KOPT-K1 (cell line): ENCODE results near the gene SLC22A7.

Experiments used
- H3K27ac ChIP-seq: fragments of 200-600 bp; sonication (generic); 2 replicates; pipeline ENCODE4 v1.5.1; 2016; ENCODE audit warnings: antibody characterized with exemption, mild to moderate bottlenecking, low read depth, low read length; ENCODE audit not compliant: poor library complexity, severe bottlenecking
- H3K36me3 ChIP-seq: fragments of 200-600 bp; sonication (generic); 2 replicates; pipeline ENCODE4 v1.5.1; 2017; ENCODE audit warnings: antibody characterized with exemption, mild to moderate bottlenecking, low read length, moderate library complexity; ENCODE audit not compliant: insufficient read depth
- H3K9me3 ChIP-seq: fragments of 200-600 bp; sonication (generic); 2 replicates; pipeline ENCODE4 v1.5.1; 2017; ENCODE audit warnings: antibody characterized with exemption, low read length, mild to moderate bottlenecking; ENCODE audit not compliant: insufficient read depth, poor library complexity, severe bottlenecking

The SLC22A7 gene

GRCh38 chr6:43261198-43261597 is 36.9 kb upstream of the SLC22A7 start:
- H3K27ac ChIP-seq: no peak overlapping the region
- H3K9me3 ChIP-seq: no peaks in the 10 kb centered on the region
- no peaks in the 10 kb centered on the region for H3K36me3 ChIP-seq

DNA sequence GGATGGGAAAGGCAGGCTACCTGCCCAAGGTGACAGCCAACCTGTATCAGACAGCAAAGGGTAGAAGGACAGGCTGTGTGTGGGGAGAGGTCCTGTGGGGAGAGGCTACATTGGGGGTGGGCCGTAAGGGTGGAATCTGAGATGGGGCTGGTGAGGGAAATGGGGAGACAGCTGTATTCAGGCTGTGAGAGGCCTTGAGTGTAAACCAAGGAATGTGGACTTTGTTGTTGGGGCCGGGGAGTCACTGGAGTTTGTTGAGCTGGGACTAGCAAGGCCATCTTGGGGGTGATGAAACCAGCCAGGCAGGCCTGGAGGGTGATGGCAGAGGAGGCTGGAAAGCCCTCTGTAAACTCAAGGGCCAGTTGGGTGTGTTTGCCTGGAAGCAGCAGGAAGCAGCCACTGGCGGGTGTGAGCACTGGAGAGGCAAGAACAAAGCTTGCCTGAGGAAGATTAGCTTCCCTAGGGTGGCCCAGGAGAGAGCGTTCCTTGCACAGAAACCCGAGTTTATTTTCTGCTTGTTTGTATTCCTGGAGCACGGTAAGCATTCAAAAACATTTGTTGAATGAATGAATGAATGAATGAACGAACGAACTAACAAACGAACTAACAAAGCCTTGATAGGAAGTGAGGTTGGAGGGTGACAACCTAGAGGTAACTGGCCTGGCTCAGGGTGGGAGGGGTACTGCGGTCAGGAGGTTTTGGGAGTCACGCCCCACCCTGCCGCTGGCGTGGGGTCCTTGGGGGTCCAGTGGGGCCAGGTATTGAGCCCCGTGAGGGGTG is 35.9 kb upstream of the SLC22A7 start:
- H3K9me3 ChIP-seq: no peaks in the 10 kb centered on the region
- H3K27ac ChIP-seq: no peak overlapping the region
- H3K36me3 ChIP-seq: no peaks in the 10 kb centered on the region

DNA sequence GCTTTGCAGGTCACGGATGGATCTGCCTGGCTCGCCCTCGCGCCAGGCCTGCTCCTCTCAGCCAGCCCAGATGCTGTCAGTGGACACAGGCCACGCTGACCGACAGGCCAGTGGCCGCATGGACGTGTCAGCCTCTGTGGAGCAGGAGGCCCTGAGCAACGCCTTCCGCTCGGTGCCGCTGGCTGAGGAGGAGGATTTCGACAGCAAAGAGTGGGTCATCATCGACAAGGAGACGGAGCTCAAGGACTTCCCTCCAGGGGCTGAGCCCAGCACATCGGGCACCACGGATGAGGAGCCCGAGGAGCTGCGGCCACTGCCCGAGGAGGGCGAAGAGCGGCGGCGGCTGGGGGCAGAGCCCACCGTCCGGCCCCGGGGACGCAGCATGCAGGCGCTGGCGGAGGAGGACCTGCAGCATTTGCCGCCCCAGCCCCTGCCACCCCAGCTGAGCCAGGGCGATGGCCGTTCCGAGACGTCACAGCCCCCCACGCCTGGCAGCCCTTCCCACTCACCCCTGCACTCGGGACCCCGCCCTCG is 35.2 kb upstream of the SLC22A7 start:
- no peaks in the 10 kb centered on the region for H3K36me3 ChIP-seq
- H3K27ac ChIP-seq: no peak overlapping the region
- no peaks in the 10 kb centered on the region for H3K9me3 ChIP-seq

DNA sequence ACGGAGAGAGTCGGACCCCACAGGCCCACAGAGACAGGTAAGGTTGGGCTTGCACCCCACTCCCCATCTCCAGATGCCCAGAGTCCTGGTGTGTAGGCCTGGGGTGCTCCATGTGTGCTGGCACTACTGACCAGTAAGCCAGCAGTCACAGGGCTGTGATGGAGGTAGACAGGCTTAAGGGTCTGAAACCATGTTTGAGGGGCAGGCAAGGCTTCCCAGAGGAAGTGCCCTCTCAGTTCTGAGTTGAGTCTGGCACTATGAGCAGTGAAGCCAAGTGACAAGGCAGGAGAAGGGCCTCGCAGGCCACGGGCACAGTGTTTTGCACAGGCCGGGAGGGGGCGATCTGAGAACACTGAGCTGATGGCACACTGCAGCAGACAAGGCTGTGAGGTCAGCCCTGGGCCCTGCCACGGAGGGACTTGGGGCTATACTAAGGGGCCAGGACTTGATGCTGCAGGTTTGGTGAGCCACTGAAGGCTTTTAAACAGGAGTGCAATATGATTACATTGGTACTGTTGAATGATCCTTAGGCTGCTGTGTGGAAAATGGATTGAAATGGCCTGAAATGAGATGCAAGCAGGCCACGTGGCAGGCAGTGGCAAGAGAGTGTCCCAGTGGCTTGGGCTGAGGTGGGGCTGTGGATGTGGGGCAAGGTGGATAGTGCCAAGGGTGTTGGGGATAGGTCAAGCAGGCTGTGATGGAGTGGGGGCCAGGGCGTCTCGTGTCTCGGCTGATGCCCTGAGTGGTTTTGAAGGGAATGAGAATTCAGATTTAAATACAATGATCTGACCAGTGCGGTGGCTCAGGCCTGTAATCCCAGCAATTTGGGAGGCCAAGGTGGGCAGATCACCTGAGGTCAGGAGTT is 34.5 kb upstream of the SLC22A7 start:
- H3K9me3 ChIP-seq: no peaks in the 10 kb centered on the region
- H3K36me3 ChIP-seq: no peaks in the 10 kb centered on the region
- H3K27ac ChIP-seq: no peak overlapping the region

GRCh38 chr6:43264599-43265145 is 33.4 kb upstream of the SLC22A7 start:
- Histone ChIP-seq H3K27ac (no peak overlapping the region), H3K9me3 (no peaks in the 10 kb centered on the region), H3K36me3 (no peaks in the 10 kb centered on the region)

DNA sequence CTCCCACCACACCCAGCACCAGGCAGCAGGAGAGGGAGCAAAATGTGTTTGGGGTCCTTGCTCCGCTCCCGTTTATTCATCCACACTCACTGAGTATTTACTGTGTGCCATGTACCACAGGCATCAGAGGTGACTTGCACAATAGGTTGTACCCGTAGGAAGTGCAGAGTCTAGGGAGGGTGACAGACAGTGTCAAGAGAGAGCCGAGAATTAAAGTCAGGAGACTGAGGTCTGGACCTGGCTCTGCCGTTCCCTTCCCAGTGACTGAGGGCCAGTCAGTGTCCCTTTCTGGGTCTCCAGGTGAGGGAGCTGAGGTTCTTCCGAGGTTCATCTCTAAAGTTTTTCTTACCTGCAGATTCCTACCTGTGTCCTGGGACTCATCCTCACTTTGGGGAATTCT is 32.5 kb upstream of the SLC22A7 start:
- Histone ChIP-seq H3K9me3 (no peaks in the 10 kb centered on the region), H3K27ac (no peak overlapping the region)

GRCh38 chr6:43267619-43268354 is 30.3 kb upstream of the SLC22A7 start:
- H3K9me3 ChIP-seq: no peaks in the 10 kb centered on the region
- no peaks in the 10 kb centered on the region for H3K36me3 ChIP-seq
- no peak overlapping the region for H3K27ac ChIP-seq

More for the DNA sequence above, 32.5 kb upstream of the SLC22A7 start:
- no peaks in the 10 kb centered on the region for H3K36me3 ChIP-seq

DNA sequence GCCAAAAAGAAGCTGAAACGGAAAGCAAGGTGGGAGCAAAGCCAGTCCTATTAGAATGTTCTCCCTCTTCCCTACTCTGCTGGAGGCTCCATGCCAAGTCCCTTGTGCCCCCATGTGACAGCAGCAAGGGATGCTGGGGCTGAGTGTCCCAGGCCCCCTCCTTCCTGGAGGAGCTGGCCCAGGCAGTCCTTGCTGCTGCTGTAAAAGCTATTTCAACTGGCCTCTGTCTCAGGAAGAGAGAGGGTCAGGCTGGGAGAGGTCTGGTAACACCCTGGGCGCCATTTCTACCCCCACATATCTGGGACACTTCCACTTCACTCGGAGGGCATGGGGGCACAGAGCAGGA is 29.7 kb upstream of the SLC22A7 start:
- Histone ChIP-seq H3K36me3 (no peaks in the 10 kb centered on the region), H3K27ac (no peak overlapping the region), H3K9me3 (no peaks in the 10 kb centered on the region)

DNA sequence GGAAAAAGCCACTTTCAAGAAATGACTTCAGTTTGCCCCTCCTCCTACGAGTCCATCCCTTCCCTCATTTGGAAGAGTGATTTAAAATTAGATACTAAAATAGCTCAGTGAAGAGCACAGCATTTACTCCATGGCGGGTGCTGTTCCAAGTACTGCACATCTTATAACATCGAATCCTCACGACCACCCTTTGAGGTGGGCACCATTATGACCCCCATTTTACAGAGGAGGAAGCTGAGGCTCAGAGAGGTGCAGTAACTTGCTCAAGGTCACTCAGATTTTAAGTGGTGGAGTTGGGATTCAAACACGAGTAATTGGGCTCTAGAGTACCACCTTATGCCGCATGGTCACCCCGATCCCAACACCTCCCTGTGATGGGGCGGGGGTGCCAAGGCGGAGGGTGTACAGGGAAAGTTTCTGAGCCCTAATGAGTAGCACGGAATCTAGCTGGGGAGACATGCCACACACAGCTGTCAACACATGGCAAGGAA is 29.2 kb upstream of the SLC22A7 start:
- Histone ChIP-seq H3K36me3 (no peaks in the 10 kb centered on the region), H3K27ac (no peak overlapping the region), H3K9me3 (no peaks in the 10 kb centered on the region)

DNA sequence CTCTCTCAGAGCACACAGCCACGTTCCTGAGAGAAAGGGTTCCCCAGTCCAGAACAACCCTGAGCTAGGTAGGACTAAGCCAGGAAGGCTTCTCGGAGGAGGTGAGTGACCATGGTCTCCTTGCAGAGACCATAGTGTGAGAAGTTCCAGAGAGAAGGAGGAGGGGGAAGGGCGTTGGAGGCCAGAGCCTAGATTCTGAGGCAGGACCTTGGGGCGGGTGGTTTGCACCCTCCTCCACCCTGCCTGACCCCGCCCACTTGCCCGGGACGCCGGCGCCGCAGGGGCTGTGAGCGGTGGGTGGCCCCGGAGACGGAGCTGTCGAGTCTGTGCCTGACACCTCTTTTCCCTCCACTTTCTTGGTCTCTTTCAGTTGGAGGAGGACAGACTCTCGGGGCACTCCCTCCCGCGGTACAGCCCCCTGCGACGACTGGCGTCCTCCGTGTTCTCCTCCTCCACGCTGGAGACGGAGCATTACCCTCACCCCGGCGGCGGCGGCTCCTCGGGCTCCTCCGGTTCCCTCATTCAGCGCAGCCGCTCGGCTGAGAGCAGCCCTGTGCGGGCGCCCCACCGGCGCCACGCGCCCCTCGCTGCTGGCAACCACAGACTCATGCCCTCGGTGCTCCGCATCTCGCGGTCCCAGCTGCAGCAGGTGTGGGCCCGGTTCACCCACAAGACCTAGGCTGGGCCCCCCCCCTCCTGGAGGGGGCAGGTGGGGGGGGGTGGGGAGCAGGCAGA is 28.6 kb upstream of the SLC22A7 start:
- H3K27ac ChIP-seq: no peak overlapping the region
- no peaks in the 10 kb centered on the region for H3K36me3 ChIP-seq
- H3K9me3 ChIP-seq: no peaks in the 10 kb centered on the region

DNA sequence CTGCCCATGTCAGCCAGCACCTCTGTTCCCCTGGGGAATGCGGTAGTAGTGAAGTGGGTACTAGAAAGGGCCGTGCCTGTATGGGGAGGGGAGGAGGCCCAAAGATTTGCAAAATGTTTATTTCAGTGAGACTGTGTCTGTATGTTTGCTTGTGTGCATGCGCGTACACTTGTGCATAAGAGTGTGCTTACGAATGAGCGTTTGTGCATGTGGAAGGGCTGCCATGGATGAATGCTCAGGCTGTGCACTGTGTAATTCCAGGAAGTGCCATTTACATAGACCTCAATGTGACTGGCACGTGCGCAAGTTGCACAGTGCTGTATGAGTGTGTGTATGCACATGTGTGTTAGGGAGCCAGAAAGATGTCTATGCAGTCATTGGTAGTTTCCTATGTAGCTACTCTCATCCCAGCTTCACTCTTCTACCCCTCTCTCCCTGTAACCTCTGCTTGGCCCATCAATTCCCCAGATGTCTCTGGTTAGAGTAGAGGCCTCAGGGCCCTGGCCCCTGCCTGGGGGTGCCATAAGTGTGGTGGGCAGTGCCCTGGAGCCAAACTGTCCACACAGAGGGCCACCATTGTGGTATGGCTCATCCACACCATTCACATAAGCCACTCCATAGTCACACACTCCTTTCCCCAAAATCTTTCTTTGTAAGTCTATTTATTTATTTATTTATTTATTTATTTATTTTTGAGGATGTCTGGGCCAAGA is 26.8 kb upstream of the SLC22A7 start:
- no peaks in the 10 kb centered on the region for H3K36me3 ChIP-seq
- H3K9me3 ChIP-seq: no peaks in the 10 kb centered on the region
- H3K27ac ChIP-seq: no peak overlapping the region

GRCh38 chr6:43271944-43272343 is 26.1 kb upstream of the SLC22A7 start:
- Histone ChIP-seq H3K9me3 (no peaks in the 10 kb centered on the region), H3K27ac (no peak overlapping the region), H3K36me3 (no peaks in the 10 kb centered on the region)

DNA sequence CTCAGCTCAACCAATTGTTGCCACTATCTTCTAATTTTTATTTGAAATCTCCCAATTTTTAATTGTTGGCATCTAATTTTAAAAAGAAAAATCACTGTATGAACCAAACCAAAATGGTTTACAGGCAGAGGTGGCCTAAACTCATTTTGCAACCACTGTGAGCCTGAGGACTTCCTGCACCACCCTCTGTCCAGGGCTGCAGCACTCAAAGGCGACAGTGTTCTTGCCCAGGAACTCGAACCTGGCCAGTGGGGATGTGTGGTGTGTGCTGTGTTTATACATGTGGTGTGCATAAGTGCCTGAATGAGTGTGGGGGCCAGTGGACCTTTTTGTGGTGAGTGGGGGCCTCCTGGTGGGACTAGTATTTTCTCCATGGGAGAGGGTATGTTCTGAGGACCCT is 24.4 kb upstream of the SLC22A7 start:
- Histone ChIP-seq H3K27ac (no peak overlapping the region), H3K36me3 (no peaks in the 10 kb centered on the region), H3K9me3 (no peaks in the 10 kb centered on the region)
